RWPE1 (cell line): Measurements from ENCODE around the gene CACTIN.

Experiments
- CTCF ChIA-PET: fragments of 350-600 bp; sonication (Branson Sonifier 250); formaldehyde crosslinking; extraction: SDS; loops from one replicate; lab custom pipeline; 2021; lab: Yijun Ruan, JAX
- POLR2A ChIA-PET: fragments of 400-600 bp; formaldehyde crosslinking; extraction: SDS; loops from one replicate; lab custom pipeline; 2020; ENCODE audit warnings: antibody characterized with exemption; ENCODE audit not compliant: low non-redundant PET; lab: Yijun Ruan, JAX
- DNase-seq: peaks from one replicate; pipeline ENCODE4 v3.0.0; 2012; ENCODE audit warnings: low spot score
- H3K27ac ChIP-seq: fragments of 450-650 bp; 2 replicates; pipeline ENCODE4 v1.5.1; 2017
- CTCF ChIP-seq: fragments of 450-650 bp; conservative IDR thresholded peaks from 2 replicates; pipeline ENCODE4 v1.5.1; 2017; ENCODE audit warnings: low read depth, mild to moderate bottlenecking

CACTIN gene

DNA sequence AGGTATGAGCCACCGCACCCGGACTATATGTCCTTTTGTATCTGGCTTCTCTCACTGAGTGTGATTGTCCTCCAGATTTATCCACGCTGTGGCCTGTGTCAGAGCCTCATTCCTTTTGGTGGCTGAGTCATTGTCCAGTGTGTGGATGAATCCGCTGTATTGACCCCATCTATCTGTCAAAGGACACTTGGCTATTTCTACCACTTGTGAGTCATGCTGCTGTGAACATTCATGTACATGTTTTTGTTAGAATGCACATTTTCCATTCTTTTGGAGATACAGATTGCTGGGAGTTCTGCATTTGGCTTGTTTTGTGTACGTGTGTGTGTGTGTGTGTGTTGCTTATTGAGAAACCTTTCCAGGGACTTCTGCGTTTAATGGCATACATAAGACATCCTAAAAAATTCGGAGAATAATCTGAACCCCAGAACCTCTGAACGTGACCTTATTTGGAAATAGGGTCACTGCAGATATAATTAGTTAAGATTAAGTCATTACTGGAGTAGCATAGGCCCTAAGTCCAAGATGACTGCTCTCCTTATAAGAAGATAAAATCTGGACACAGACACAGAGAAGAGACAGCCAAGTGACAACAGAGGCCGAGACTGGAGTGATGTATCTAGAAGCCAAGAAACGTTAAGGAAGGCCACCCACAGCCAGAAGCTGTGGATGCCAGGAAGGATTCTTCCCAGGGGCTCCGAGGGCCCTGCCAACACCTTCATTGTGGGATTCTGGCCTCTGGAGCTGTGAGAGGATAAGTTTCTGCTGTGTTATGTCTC, 46.2 kb downstream of the CACTIN start:
- H3K27ac ChIP-seq: peak overlapping the region; percentile 25
- CTCF ChIA-PET: interaction anchor here (0.7 kb wide), 1 partner anchor 13 kb away, joined by 4 read pairs; no protein-coding TSS in a partner anchor
- no peak for TF ChIP-seq CTCF
- POLR2A ChIA-PET: no interaction called here
- DNase-seq: no peak

GRCh38 chr19:3578390-3578789, 48.2 kb downstream of the CACTIN start:
- POLR2A ChIA-PET: no interaction called here
- TF ChIP-seq CTCF: no peak
- DNase-seq: no peak
- H3K27ac ChIP-seq: no peak overlapping the region; the same call in 1 of the 2 replicates
- CTCF ChIA-PET: no interaction called here

DNA sequence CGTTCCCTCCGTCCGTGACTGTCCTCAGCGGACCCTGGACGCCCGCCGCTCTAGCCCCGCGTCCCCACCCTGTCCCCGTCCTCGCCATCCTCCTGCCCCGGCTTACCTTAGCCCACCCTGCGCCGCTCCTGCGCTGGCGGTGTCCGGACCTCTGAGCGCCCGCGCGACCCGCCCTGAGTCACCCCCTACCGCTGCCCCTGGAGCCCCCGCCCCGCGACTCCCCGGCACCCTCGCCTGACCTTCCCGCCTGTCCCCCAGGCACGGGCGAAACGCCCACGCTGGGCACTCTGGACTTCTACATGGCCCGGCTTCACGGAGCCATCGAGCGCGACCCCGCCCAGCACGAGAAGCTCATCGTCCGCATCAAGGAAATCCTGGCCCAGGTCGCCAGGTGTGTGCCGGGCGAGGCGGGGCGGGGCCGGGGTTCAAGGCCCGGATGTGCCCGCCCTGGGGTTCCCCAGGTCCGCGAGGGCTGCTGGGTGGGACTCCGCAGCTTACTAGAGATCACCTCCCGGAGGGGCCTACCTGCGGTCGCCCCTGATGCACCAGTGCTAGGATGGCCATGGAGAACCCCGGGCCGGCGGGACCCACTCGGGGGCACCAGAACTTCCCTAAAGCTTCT, 48.8 kb downstream of the CACTIN start:
- no peak for DNase-seq
- ChIA-PET CTCF (no interaction called here), POLR2A (no interaction called here)
- TF ChIP-seq CTCF: no peak
- H3K27ac ChIP-seq: no peak overlapping the region

DNA sequence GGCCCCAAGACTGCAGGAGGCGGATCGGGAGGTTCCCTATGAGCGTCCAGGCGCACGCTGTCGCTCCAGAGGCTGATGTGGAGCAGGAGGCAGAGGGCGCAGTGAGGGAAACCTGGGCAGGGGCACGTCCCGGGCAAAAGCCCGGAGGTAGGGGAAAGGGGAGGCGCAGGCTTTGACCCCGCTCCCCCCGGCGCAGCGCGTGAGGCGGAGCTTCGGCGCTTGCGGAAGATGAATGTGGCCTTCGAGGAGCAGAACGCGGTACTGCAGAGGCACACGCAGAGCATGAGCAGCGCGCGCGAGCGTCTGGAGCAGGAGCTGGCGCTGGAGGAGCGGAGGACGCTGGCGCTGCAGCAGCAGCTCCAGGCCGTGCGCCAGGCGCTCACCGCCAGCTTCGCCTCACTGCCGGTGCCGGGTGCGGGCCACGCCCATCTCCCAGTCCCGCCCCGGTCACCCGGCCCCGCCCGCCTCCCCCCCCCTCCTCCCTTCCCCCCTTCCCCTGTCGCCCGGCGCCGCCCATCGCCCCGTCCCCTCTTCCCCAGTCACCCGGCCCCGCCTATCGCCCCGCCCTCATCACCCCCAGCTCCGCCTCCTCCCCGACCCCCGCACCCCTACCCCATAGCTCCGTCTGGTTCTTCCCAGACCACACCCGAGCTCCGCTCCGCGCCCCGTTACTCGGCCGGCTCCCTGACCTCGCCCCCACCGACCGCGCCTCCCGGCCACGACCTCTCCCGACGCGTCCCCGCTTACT, 49.7 kb downstream of the CACTIN start:
- ChIA-PET CTCF (no interaction called here), POLR2A (no interaction called here)
- peak overlapping the region; percentile 24; the same call in 1 of the 2 replicates for H3K27ac ChIP-seq
- DNase-seq: no peak
- no peak for TF ChIP-seq CTCF

DNA sequence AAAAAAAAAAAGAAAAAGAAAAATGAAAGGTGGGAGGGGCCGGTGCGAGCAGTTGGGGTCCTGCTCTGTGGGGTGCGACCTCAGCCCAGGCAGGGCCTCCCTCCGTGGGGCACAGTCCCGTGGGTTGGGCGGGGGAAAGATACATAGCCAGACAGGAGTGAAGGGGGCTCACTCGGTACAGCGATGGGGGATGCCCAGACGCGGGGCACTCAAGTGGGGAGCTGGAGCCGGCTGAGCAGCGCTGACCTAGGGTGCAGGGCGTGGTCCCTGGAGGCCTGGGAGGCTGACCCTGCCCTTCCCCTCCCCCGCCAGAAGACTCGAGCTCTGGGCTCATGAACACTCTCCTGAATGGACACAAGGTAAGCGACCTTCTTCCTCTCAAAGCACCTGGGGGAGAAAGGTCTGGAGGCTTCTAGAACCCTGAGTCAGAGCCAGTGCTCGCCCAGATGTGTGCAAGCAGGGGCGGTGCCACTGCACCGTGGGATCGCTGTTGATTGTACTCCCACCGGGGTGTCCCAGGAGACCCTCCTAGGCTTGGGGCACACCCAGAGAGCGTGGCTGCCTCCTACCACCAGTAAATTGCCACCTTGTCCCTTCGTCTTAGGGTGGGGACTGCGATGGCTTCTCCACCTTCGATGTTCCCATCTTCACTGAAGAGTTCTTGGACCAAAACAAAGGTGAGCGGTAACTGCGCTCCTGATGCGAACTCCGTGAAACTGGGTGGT, 50.5 kb downstream of the CACTIN start:
- no peak for TF ChIP-seq CTCF
- POLR2A ChIA-PET: no interaction called here
- CTCF ChIA-PET: interaction anchor here (0.6 to 1.7 kb wide), 5 partner anchors 9 to 116 kb away, joined by 3 to 7 read pairs (median 4); partner anchors contain the start of gene GIPC3
- DNase-seq: no peak
- peak overlapping the region; percentile 24 for H3K27ac ChIP-seq
